WTC11 (cell line): ENCODE measurements around the gene SH3BGR.

Source experiments
- TF ChIP-seq, protein P1 (sequence below): fragments of 200-600 bp; IDR thresholded peaks from 2 replicates; pipeline ENCODE4 v1.8.0; 2022; ENCODE audit warnings: antibody characterized with exemption
- TF ChIP-seq, protein P2 (sequence below): sonication (generic); formaldehyde crosslinking; conservative IDR thresholded peaks from 2 replicates; pipeline ENCODE4 v1.8.1; 2023; ENCODE audit warnings: mild to moderate bottlenecking, low read depth, missing genetic modification reagents, moderate library complexity

- TF ChIP-seq, protein P1, sequence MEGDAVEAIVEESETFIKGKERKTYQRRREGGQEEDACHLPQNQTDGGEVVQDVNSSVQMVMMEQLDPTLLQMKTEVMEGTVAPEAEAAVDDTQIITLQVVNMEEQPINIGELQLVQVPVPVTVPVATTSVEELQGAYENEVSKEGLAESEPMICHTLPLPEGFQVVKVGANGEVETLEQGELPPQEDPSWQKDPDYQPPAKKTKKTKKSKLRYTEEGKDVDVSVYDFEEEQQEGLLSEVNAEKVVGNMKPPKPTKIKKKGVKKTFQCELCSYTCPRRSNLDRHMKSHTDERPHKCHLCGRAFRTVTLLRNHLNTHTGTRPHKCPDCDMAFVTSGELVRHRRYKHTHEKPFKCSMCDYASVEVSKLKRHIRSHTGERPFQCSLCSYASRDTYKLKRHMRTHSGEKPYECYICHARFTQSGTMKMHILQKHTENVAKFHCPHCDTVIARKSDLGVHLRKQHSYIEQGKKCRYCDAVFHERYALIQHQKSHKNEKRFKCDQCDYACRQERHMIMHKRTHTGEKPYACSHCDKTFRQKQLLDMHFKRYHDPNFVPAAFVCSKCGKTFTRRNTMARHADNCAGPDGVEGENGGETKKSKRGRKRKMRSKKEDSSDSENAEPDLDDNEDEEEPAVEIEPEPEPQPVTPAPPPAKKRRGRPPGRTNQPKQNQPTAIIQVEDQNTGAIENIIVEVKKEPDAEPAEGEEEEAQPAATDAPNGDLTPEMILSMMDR = no peak
- TF ChIP-seq, protein P2, sequence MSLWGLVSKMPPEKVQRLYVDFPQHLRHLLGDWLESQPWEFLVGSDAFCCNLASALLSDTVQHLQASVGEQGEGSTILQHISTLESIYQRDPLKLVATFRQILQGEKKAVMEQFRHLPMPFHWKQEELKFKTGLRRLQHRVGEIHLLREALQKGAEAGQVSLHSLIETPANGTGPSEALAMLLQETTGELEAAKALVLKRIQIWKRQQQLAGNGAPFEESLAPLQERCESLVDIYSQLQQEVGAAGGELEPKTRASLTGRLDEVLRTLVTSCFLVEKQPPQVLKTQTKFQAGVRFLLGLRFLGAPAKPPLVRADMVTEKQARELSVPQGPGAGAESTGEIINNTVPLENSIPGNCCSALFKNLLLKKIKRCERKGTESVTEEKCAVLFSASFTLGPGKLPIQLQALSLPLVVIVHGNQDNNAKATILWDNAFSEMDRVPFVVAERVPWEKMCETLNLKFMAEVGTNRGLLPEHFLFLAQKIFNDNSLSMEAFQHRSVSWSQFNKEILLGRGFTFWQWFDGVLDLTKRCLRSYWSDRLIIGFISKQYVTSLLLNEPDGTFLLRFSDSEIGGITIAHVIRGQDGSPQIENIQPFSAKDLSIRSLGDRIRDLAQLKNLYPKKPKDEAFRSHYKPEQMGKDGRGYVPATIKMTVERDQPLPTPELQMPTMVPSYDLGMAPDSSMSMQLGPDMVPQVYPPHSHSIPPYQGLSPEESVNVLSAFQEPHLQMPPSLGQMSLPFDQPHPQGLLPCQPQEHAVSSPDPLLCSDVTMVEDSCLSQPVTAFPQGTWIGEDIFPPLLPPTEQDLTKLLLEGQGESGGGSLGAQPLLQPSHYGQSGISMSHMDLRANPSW = no peak
Observed at GRCh38 chr21:39445321-39446269, 6.2 kb upstream of the SH3BGR start, which contains the start of gene LCA5L.
